ENCODE results near the gene PDK2.

- TF ChIP-seq CTCF (IDR thresholded peaks at IDR 0.05; ENCODE audit: insufficient read depth, low read length, poor library complexity, severe bottlenecking) (no peak), EZH2phosphoT487 (conservative IDR thresholded peaks at IDR 0.05; ENCODE audit: low read length) (no peak)
Measured at GRCh38 chr17:50076591-50077235, 18.4 kb upstream of the PDK2 start.
